ENCODE results near the gene PARD3.
A peak's percentile ranks its signal among the peaks of the same experiment; 100 is the strongest.
"Not testable (repeated sequence)": the region's sequence is repeated elsewhere in the genome, so short reads cannot be mapped to it uniquely, and the experiment has no call there.

PARD3 gene

GRCh38 chr10:34360984-34361383, 454.1 kb downstream of the PARD3 start:
- DNase-seq, result no peak

- DNase-seq, result no peak
Measured at GRCh38 chr10:34359435-34359813, 455.7 kb downstream of the PARD3 start.

DNA sequence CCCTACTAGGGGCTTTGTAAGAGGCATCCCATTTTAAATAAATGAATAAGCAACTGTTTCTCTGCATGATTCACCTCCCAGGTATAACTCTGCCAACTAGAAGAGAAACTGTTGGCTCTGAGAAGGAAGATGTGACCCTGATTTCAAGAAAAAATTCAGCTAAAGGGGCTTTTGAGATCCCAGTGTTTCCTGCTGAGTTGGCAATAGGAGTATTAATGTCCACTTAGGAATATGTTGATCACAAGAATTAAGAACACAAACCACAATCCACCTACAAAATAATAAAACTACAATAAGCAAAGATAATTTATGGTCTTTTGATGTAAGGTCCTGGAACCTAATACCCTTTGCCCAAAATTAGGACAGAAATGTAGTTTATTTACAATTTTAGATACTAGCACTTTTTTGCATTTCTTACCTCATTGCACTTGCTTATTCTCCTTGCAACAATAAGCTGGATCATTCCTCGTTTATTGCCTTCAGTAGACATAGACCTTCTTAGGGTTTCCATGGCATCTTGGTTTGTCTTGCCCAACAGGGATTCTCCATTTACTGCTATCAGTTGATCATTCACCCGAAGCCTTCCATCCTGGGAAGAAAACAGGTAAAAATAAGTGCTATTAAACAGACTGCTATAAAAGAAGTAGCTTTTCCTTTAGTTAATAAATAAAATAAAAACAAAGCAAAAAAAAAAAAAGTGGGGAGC, 456.2 kb downstream of the PARD3 start:
- DNase-seq, result no peak

- no peak for DNase-seq
Measured at GRCh38 chr10:34356463-34356862, 458.6 kb downstream of the PARD3 start.

DNA sequence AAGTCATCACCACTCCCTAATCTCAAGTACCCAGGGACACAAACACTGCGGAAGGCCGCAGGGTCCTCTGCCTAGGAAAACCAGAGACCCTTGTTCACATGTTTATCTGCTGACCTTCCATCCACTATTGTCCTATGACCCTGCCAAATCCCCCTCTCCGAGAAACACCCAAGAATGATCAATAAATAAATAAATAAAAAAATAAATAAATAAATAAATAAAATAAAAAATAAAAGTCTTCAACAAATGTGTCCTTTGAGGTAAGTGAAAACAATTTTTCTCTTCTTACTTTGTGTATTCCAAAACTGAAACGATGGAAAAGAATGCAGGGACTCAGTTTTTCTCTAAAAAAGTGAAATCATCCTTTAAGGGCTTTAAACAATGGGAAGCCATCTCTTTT, 461.6 kb downstream of the PARD3 start:
- not testable (repeated sequence) for DNase-seq

- DNase-seq, result not testable (repeated sequence)
Measured at GRCh38 chr10:34352599-34353204, 462.4 kb downstream of the PARD3 start.

GRCh38 chr10:34351161-34351560, 463.9 kb downstream of the PARD3 start:
- no peak for DNase-seq

- no peak for DNase-seq
Measured at GRCh38 chr10:34348917-34349485, 466.1 kb downstream of the PARD3 start.

GRCh38 chr10:34348021-34348420, 467.1 kb downstream of the PARD3 start:
- DNase-seq, result no peak

DNA sequence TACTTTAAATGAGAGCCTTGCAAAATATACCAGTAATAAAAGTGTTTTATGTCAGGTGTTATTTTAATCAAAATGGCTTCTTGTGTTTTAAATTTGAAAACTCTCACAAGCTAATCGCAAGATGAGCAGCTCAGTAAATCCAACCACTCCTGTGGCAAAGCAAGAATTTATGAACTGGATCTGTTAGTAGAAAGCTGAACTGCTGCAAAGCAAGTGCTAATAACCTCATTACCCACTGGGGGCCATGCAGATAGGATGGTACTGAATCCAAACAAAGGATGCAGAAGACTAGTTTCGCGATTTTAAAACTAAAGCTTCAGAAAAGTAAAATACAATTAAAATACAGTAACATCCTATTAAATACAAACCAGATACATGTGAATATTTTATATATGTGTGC, 468.0 kb downstream of the PARD3 start:
- no peak for DNase-seq

DNA sequence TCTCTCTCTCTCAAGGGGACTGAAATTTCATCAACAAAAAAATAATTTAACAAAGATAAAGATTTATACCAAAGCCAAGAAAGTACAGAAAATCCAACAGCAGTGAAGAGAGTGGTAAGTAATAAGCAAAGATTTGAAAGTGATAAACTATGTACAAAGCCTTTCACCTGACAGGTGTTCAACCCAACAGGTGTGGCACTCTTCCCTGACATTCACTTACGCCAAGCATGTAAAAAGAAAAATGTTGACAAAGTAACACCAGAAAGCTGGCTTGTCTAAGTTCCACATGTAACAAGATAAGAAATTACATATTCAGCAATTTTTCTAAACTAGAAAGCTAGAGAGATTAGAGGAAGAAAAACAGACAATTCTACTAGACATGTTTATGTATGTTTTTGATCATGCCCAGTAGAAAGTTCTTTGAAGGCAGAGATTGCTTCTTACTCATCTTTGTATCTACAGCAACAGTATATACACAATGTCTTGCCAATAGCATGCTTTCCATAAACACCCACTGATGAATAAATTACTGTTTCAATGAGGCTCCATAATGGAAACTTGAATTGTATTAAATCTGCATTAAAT, 468.5 kb downstream of the PARD3 start:
- DNase-seq, result no peak

DNA sequence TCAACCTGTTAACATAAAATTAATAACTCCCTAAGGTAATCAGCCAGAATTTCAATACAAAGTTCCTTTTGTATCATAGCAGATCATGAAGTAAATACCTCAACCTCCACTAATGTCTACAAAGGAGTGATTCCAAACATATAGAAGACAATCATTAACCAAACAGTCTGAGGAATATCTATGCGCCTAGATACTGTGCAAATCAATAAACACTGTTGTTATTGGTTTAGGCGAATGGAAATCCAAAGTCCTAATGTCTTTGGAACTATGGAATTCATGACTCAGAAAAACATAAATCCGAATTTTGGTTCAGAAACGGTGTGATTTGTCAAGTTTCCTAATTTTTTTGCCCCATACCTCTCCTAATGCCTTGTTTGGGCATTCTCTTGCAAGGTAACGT, 469.7 kb downstream of the PARD3 start:
- no peak for DNase-seq

- no peak for DNase-seq
Measured at GRCh38 chr10:34343764-34344163, 471.3 kb downstream of the PARD3 start.

- DNase-seq, result peak; percentile 24
Measured at GRCh38 chr10:34341473-34341872, 473.6 kb downstream of the PARD3 start.

DNA sequence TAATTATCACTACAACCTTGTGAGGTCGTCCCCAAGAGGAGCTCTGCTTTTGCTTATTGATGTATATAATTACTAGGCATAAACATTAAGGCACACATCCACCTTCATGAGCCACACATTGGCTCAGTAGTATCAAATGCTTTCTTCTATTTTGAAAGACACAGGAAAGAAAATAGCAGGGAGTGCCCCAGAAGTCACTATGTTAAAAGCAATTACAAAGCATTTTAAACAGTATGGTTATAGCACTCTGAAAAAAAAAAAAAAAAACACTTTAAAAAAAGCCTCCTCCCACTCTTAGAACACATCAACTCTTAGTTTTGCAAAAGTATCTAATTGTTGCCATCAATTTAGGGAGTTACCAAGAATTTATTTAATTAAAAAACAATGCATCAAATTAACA, 474.2 kb downstream of the PARD3 start:
- no peak for DNase-seq

- no peak for DNase-seq
Measured at GRCh38 chr10:34339816-34340553, 475.1 kb downstream of the PARD3 start.

DNA sequence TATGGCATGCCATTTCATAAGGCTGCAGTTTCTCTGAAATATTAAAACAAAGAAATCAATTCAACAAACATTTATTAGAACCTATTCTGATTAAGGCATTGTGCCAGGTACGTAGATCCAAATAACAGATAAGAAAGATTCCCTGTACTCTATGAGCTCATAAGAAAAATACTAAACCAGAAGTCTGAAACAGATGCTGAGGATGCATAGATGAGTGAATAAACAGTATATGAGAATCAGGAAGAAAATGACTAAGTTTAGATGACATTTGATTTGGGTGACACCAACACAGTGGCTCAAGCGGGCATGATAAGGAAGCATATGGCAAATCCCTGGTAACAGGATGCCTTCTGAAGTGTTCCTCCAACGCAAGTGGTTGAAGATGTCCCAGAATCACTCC, 477.2 kb downstream of the PARD3 start:
- no peak for DNase-seq

DNA sequence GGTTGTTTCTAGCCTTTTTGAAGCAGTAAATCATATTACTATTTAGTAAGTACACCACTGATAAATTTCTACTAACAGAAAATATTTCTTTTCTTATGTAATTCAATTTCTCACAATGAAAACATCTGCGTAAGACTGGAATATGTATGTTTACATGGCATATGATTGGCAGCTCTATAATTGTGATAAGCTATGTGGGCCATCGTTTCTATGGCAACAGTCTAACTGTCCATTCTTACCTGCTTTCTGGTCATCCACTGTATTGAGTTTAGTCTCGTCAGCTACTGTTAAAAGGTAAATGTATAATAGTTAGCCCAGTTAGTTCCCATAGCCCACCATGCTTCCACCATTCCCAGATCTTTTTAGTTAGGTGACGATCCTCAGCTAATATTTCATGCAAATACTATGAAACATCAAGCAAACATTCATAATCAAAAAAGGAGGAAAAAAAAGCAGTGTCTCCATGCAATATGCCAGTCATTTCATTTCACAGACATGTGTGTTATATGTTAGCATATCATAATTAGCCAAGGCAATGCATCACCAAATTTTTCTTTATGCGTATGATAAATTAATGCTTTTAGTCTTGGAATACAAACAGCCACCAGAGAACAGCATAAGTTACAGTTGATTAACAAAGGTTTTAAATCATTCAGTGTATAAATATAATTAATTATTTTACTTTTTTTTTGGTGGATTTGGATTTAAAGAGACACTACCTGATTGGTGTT, 479.0 kb downstream of the PARD3 start:
- no peak for DNase-seq

- DNase-seq, result no peak
Measured at GRCh38 chr10:34334908-34335307, 480.2 kb downstream of the PARD3 start.

DNA sequence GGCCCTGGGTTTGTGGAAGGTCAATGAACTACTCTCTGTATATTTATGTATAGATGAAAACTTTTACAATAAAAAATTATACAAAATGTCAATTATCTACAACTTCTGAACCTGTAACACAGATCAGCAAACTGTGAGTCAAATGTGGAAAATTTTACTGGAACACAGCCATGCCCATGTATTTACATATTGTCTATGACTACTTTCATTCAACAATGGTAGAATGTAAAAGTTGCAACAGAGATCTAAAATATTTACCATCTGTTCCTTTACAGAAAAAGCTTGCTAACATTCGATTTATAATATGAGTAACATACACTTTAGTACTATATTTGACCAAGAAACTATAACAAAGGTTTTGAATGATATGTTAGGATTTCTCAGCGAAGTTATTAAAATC, 481.6 kb downstream of the PARD3 start:
- peak; percentile 5 for DNase-seq

- DNase-seq, result no peak
Measured at GRCh38 chr10:34327184-34327583, 487.9 kb downstream of the PARD3 start.

- DNase-seq, result no peak
Measured at GRCh38 chr10:34323192-34323591, 491.9 kb downstream of the PARD3 start.

DNA sequence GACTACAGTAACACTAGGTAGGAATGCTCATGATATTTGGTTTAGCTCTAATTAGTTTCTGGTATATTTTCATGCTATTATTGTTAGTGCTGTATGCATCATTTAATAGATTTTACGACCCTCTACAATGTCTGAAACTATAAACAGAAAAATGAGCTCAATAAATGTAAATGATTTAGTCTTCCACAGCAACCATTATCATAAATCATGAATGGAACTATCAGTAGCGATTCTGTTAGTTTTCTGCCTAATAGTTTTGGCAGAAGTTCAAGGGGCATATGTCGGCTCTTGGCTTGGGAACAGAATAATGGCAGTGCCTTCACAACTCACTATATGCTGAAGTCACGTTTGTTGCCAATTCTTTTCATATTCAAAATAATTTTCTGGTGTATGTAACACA, 494.8 kb downstream of the PARD3 start:
- peak; percentile 86 for DNase-seq

Data from NCI-H446 treated with DMSO at 0.1 percent for 48 hours (cell line).